Upper lobe of right lung (tissue), 1 donor: ENCODE results near the gene TAMALIN. TPM values are rescaled to one million over a fixed set of nuclear protein-coding genes. Genes with fewer than 3 reads are reported as not detected.
A peak's percentile ranks its signal among the peaks of the same experiment; 100 is the strongest.

Source experiments
- ATAC-seq: fragments of 200-7000 bp; cut with Tn5 transposase; one replicate; pipeline ENCODE4 v1.9.1; 2020; ENCODE audit warnings: mild to moderate bottlenecking, moderate library complexity
- DNase-seq: peaks from one replicate; pipeline ENCODE4 v3.0.0-alpha.2; 2020
- H3K27ac ChIP-seq: fragments of 200-600 bp; one replicate; pipeline ENCODE4 v1.8.0; 2022
- H3K27me3 ChIP-seq: fragments of 200-600 bp; one replicate; pipeline ENCODE4 v1.8.0; 2022; ENCODE audit warnings: mild to moderate bottlenecking
- H3K36me3 ChIP-seq: fragments of 200-600 bp; one replicate; pipeline ENCODE4 v1.8.0; 2022
- H3K4me1 ChIP-seq: fragments of 200-600 bp; one replicate; pipeline ENCODE4 v1.8.0; 2022
- H3K4me3 ChIP-seq: fragments of 200-600 bp; one replicate; pipeline ENCODE4 v1.8.0; 2022; ENCODE audit warnings: mild to moderate bottlenecking
- H3K9me3 ChIP-seq: fragments of 200-600 bp; one replicate; pipeline ENCODE4 v1.8.0; 2022
- CTCF ChIP-seq: fragments of 200-600 bp; IDR thresholded peaks from one replicate; pipeline ENCODE4 v1.8.0; 2022; ENCODE audit warnings: antibody characterized with exemption
- intact Hi-C: fragments of 100-400 bp; cut with DNase I; formaldehyde crosslinking; loops from one replicate; pipeline ENCODE4 v1.11.0; 2022
- total RNA-seq: library from RNA; stranded (reverse); fragmentation: NEBNext Ultra II Directional; extraction: Animal tissue kit (Norgen Biotek cat#: 25700); gene quantifications from one replicate; pipeline ENCODE4 v1.2.1, GENCODE V29; 2021
- donor health status: DM: no; HTN: yes; CAD: no; lungs with severe emphysema.

TAMALIN gene
- total RNA-seq, 1 donor from 2014 or later = 199 TPM

GRCh38 chr12:52052468-52053186 is 45.9 kb downstream of the TAMALIN start:
- Histone ChIP-seq H3K27ac (no peak overlapping the region), H3K36me3 (peaks cover 25% of the 10 kb centered on the region), H3K4me3 (peak overlapping the region; percentile 63), H3K4me1 (peaks cover 11% of the 10 kb centered on the region), H3K27me3 (no peaks in the 10 kb centered on the region), H3K9me3 (no peaks in the 10 kb centered on the region)
- intact Hi-C loops = no loop called here
- ATAC-seq (no peak), DNase-seq (no peak)
- TF ChIP-seq CTCF = no peak

DNA sequence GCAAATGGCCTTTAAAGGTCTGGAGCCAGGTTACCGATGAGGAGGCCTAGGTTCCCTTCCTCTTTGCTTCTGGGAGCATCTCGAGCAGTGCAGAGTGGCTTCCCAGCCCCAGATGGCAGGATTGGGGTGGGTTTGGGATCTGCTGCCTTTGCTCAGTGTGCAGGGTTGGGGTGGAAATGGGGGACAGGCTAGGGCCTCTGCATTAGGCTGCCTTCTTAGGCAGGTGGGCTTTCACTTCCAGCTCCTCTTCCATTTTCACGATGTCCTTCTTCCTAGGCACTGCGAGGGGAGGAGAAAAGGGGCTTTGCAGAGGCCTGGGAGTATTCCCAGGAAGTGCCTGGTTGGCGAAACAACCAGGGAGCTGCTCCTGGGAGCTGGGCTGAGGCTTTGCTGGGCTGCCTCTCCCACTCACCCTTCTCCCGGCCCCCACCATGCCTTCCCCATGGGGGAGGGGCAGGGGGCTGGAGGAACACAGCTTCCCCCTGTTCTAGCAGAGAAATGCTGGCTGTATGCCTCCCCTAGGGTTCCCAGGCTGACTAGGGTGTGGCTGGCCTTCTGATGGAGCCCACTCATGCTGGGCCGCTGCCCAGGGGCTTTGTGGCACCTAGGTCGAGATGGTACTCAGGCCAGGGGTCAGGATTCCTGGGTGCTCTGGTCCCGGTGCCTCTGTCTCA is 46.9 kb downstream of the TAMALIN start:
- intact Hi-C loops = no loop called here
- DNase-seq = no peak
- no peak overlapping the region for H3K27ac ChIP-seq
- peak overlapping the region; percentile 63 for H3K4me3 ChIP-seq
- H3K4me1 ChIP-seq = peaks cover 11% of the 10 kb centered on the region
- no peaks in the 10 kb centered on the region for H3K9me3 ChIP-seq
- no peaks in the 10 kb centered on the region for H3K27me3 ChIP-seq
- peaks cover 35% of the 10 kb centered on the region for H3K36me3 ChIP-seq
- TF ChIP-seq CTCF = no peak
- ATAC-seq = no peak

GRCh38 chr12:52054231-52054832 is 47.6 kb downstream of the TAMALIN start:
- no peak for TF ChIP-seq CTCF
- ATAC-seq (no peak), DNase-seq (no peak)
- Histone ChIP-seq H3K4me1 (peaks cover 11% of the 10 kb centered on the region), H3K36me3 (peaks cover 42% of the 10 kb centered on the region), H3K9me3 (no peaks in the 10 kb centered on the region), H3K4me3 (no peak overlapping the region), H3K27ac (no peak overlapping the region), H3K27me3 (no peaks in the 10 kb centered on the region)
- intact Hi-C loops = no loop called here

GRCh38 chr12:52054833-52055730 is 48.3 kb downstream of the TAMALIN start:
- Histone ChIP-seq H3K4me3 (no peak overlapping the region), H3K9me3 (no peaks in the 10 kb centered on the region), H3K4me1 (peaks cover 6% of the 10 kb centered on the region), H3K27ac (no peak overlapping the region), H3K27me3 (no peaks in the 10 kb centered on the region), H3K36me3 (peaks cover 44% of the 10 kb centered on the region)
- intact Hi-C loops = no loop called here
- no peak for ATAC-seq
- DNase-seq = no peak
- TF ChIP-seq CTCF = no peak
